ENCODE results near the gene SLC44A3. TPM values are rescaled to one million over a fixed set of nuclear protein-coding genes. Genes with fewer than 3 reads are reported as not detected.

The SLC44A3 gene
- total and polyA plus RNA-seq, 2 of the 8 experiments (the other 6 are each of a cell fraction or from before 2014, with no cell fraction given) = 4.2 to 5.0 TPM

Other genes starting within 250 kb of the SLC44A3 start
- gene CNN3, start 106.8 kb downstream of the SLC44A3 start, total RNA-seq (2021; fragmentation: NEBNext Ultra II Directional; extraction: Animal tissue kit (Norgen Biotek cat#: 25700)) = 262 and 266 TPM in 2 replicates
- gene CNN3, start 106.8 kb downstream of the SLC44A3 start, polyA plus RNA-seq (2011; rRNA removed) = 85.2 and 134 TPM in 2 replicates

All from H1 (cell line).